Thoracic aorta (tissue), 2 donors: Measurements from ENCODE around the gene RBFOX1. TPM values are rescaled to one million over a fixed set of nuclear protein-coding genes. Genes with fewer than 3 reads are reported as not detected.

Source experiments
- ATAC-seq: fragments of 150-250 bp; one replicate; pipeline ENCODE4 v1.8.0; 2017; ENCODE audit warnings: low read depth; ENCODE audit not compliant: insufficient number of reproducible peaks, low FRiP score
- DNase-seq: peaks from one replicate; pipeline ENCODE4 v3.0.0-alpha.2; 2020; ENCODE audit warnings: low spot score
- H3K27ac ChIP-seq, 2 donors: fragments of 200-600 bp; sonication (generic); 1 replicate in 1 of 2; 2 replicates in 1 of 2; pipeline ENCODE4 v1.5.1; 2016; ENCODE audit warnings: mild to moderate bottlenecking in 2 of 2, moderate library complexity in 2 of 2
- H3K27me3 ChIP-seq: fragments of 200-600 bp; sonication (generic); replicated peaks from 2 replicates; pipeline ENCODE4 v1.6.0; 2016; ENCODE audit warnings: mild to moderate bottlenecking; ENCODE audit not compliant: insufficient read depth
- H3K36me3 ChIP-seq: fragments of 200-600 bp; sonication (generic); one replicate; pipeline ENCODE4 v1.5.1; 2016
- H3K4me1 ChIP-seq, 2 donors: fragments of 200-600 bp; sonication (generic); 1 replicate in 1 of 2; 2 replicates in 1 of 2; pipeline versions ENCODE4 v1.5.1 to v1.6.0; 2016; ENCODE audit warnings: low read depth in 2 of 2, mild to moderate bottlenecking in 1 of 2; ENCODE audit not compliant: control insufficient read depth in 1 of 2
- H3K4me3 ChIP-seq: fragments of 200-600 bp; sonication (generic); 2 replicates; pipeline ENCODE4 v1.5.1; 2016; ENCODE audit warnings: mild to moderate bottlenecking
- H3K9me3 ChIP-seq: fragments of 200-600 bp; sonication (generic); 2 replicates; pipeline ENCODE4 v1.5.1; 2016
- CTCF ChIP-seq: fragments of 200-600 bp; sonication (generic); IDR thresholded peaks from one replicate; pipeline ENCODE4 v1.5.1; 2019; ENCODE audit warnings: antibody characterized with exemption
- total RNA-seq, 2 donors: library from RNA; depleted of rRNA; stranded (reverse); fragments of >200 nt; gene quantifications; one replicate each; pipeline versions ENCODE4 v1.1.0 to v1.2.3, GENCODE V29; 2016

Gene RBFOX1
- total RNA-seq, 2 donors from 2014 or later = not detected

- Histone ChIP-seq H3K4me1 (no peaks in the 10 kb centered on the region), H3K27ac (no peak overlapping the region)
- no peak for DNase-seq
These were observed 305.7 kb downstream of the RBFOX1 start for GRCh38 chr16:7638306-7638705.

GRCh38 chr16:7640334-7640733, 307.7 kb downstream of the RBFOX1 start:
- no peak for ATAC-seq
- no peak for TF ChIP-seq CTCF
- no peaks in the 10 kb centered on the region for H3K36me3 ChIP-seq
- no peak overlapping the region for H3K4me3 ChIP-seq
- H3K27ac ChIP-seq = no peak overlapping the region
- no peaks in the 10 kb centered on the region for H3K9me3 ChIP-seq
- H3K27me3 ChIP-seq = no peaks in the 10 kb centered on the region
- DNase-seq = no peak
- no peaks in the 10 kb centered on the region for H3K4me1 ChIP-seq

More at GRCh38 chr16:7638306-7638705, 305.7 kb downstream of the RBFOX1 start:
- no peak for TF ChIP-seq CTCF
- H3K36me3 ChIP-seq = no peaks in the 10 kb centered on the region
- ATAC-seq = no peak
- no peaks in the 10 kb centered on the region for H3K27me3 ChIP-seq
- no peak overlapping the region for H3K4me3 ChIP-seq
- H3K9me3 ChIP-seq = no peaks in the 10 kb centered on the region

- no peaks in the 10 kb centered on the region for H3K4me1 ChIP-seq
- H3K36me3 ChIP-seq = no peaks in the 10 kb centered on the region
- DNase-seq (no peak), ATAC-seq (no peak)
- no peak overlapping the region for H3K27ac ChIP-seq
- no peak overlapping the region for H3K4me3 ChIP-seq
- no peaks in the 10 kb centered on the region for H3K27me3 ChIP-seq
- no peaks in the 10 kb centered on the region for H3K9me3 ChIP-seq
- TF ChIP-seq CTCF = no peak
These were observed 311.5 kb downstream of the RBFOX1 start for GRCh38 chr16:7644176-7644575.

- DNase-seq = no peak
- Histone ChIP-seq H3K36me3 (no peaks in the 10 kb centered on the region), H3K4me1 (no peaks in the 10 kb centered on the region), H3K4me3 (no peak overlapping the region), H3K9me3 (no peaks in the 10 kb centered on the region), H3K27me3 (no peaks in the 10 kb centered on the region), H3K27ac (no peak overlapping the region)
- TF ChIP-seq CTCF = no peak
- no peak for ATAC-seq
These were observed 312.2 kb downstream of the RBFOX1 start for GRCh38 chr16:7644811-7645210.

- TF ChIP-seq CTCF = no peak
- Histone ChIP-seq H3K36me3 (no peaks in the 10 kb centered on the region), H3K4me3 (no peak overlapping the region), H3K27ac (no peak overlapping the region), H3K27me3 (no peaks in the 10 kb centered on the region), H3K9me3 (no peaks in the 10 kb centered on the region), H3K4me1 (no peaks in the 10 kb centered on the region)
- no peak for ATAC-seq
- no peak for DNase-seq
These were observed 314.3 kb downstream of the RBFOX1 start for GRCh38 chr16:7646821-7647500.
